ENCODE results near the gene PTPN21. TPM values are rescaled to one million over a fixed set of nuclear protein-coding genes. Genes with fewer than 3 reads are reported as not detected.
A peak's percentile ranks its signal among the peaks of the same experiment; 100 is the strongest.

PTPN21 gene
- total and polyA plus RNA-seq, 2 donors from 2014 or later, result 5.3 to 23.2 TPM

DNA sequence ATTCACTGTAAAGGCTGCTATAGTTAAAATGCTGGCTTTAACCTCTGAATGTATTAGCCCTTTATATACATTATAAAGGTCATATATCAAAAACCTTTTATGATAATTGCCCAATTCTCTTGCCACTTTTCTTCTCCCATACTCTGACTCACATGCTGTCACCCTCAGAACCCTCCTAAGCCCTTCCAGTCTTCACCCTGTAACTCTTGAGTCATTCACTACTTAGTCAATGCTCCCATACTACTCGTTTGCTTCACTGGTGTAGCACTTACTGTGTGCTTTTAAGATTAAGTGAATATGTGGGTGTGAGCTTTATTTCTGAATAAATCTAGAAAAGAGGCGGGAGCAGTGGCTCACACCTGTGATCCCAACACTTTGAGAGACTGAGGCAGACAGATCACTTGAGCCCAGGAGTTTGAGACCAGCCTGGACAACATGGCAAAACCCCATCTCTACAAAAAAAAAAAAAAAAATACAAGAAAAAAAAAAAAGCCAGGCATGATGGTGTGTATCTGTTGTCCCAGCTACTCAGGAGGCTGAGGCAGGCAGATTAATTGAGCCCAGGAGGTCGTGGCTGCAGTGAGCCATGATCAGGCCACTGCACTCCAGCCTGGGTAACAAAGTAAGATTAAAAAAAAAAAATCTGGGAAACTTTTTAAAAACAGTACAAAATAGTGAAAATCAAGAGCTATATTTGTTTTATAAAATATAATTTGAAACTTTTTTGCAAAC lies 131.7 kb downstream of the PTPN21 start:
- Histone ChIP-seq H3K4me3 (ENCODE audit: low read length in 3 of 3) (no peak overlapping the region), H3K27me3 (ENCODE audit: control insufficient read depth, insufficient read depth, low read length) (no peaks in the 10 kb centered on the region), H3K9ac (ENCODE audit: low read length in 3 of 3) (no peak overlapping the region), H3K9me3 (ENCODE audit: control insufficient read depth in 2 of 3, insufficient read depth in 1 of 3, low read length in 3 of 3) (no peaks in the 10 kb centered on the region), H3K36me3 (ENCODE audit: control insufficient read depth in 2 of 3, insufficient read depth in 3 of 3, low read length in 3 of 3) (peaks cover 3 to 4% (median 3%) of the 10 kb centered on the region in 3 donors), H3K4me1 (ENCODE audit: control insufficient read depth in 2 of 3, insufficient read depth in 2 of 3, low read depth in 1 of 3, low read length in 3 of 3) (no peaks in the 10 kb centered on the region), H3K27ac (ENCODE audit: low read depth in 2 of 2, low read length in 2 of 2) (no peak overlapping the region)
- TF ChIP-seq, protein P1, sequence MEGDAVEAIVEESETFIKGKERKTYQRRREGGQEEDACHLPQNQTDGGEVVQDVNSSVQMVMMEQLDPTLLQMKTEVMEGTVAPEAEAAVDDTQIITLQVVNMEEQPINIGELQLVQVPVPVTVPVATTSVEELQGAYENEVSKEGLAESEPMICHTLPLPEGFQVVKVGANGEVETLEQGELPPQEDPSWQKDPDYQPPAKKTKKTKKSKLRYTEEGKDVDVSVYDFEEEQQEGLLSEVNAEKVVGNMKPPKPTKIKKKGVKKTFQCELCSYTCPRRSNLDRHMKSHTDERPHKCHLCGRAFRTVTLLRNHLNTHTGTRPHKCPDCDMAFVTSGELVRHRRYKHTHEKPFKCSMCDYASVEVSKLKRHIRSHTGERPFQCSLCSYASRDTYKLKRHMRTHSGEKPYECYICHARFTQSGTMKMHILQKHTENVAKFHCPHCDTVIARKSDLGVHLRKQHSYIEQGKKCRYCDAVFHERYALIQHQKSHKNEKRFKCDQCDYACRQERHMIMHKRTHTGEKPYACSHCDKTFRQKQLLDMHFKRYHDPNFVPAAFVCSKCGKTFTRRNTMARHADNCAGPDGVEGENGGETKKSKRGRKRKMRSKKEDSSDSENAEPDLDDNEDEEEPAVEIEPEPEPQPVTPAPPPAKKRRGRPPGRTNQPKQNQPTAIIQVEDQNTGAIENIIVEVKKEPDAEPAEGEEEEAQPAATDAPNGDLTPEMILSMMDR (IDR thresholded peaks at IDR 0.05; ENCODE audit: borderline replicate concordance, extremely low read depth, insufficient read depth), result no peak
- DNase-seq, result no peak
- FAIRE-seq, result peak; percentile 23
- intact Hi-C loops (cut with DNase I), result no loop called here

DNA sequence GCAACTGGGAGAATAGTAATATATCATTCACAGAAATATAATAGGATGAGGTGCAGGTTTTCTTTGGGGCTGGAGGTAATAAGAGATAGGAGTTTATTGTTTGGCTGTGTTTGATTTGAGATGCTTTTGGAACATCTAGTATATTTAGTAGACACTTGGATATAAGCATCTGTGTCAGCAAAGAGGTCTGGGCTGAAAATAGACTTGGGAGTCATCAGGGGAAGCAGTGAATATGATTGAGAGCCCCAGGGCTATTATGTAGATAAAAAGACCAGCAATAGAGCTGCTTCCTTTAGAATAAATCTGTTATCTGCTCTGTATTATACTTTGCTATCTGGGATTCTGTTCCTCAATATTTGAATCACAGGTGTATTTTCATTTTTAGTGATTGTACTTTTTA lies 132.8 kb downstream of the PTPN21 start:
- H3K27me3 ChIP-seq (ENCODE audit: control insufficient read depth, insufficient read depth, low read length), result no peaks in the 10 kb centered on the region
- FAIRE-seq (no peak), DNase-seq (no peak)
- peaks cover 0 to 6% (median 0%) of the 10 kb centered on the region in 3 donors for H3K9me3 ChIP-seq (ENCODE audit: control insufficient read depth in 2 of 3, insufficient read depth in 1 of 3, low read length in 3 of 3)
- TF ChIP-seq, protein P1 (IDR thresholded peaks at IDR 0.05; ENCODE audit: borderline replicate concordance, extremely low read depth, insufficient read depth), result no peak
- no peak overlapping the region for H3K9ac ChIP-seq (ENCODE audit: low read length in 3 of 3)
- H3K27ac ChIP-seq (ENCODE audit: low read depth in 2 of 2, low read length in 2 of 2), result no peak overlapping the region
- peaks cover 5 to 10% (median 7%) of the 10 kb centered on the region in 3 donors for H3K36me3 ChIP-seq (ENCODE audit: control insufficient read depth in 2 of 3, insufficient read depth in 3 of 3, low read length in 3 of 3)
- H3K4me3 ChIP-seq (ENCODE audit: low read length in 3 of 3), result no peak overlapping the region
- no peaks in the 10 kb centered on the region for H3K4me1 ChIP-seq (ENCODE audit: control insufficient read depth in 2 of 3, insufficient read depth in 2 of 3, low read depth in 1 of 3, low read length in 3 of 3)
- intact Hi-C loops (cut with DNase I), result no loop called here

DNA sequence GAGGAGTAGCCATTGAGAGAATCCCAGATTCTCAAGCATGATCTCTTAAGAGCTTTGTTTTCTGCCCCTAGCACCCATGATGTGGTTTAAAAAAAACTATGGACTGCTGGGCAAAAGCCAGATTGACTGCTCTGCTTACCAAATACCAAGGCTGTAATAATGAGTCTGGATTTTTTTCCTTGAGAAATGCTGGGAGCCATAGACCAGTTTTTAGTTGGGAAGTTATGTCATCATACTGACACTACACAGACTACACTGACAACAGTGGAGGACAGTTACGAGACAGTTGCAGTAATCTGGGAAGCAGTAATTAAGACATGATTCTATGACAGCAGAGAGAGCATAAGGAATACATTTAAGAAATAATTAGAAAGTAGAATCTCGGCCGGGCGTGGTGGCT lies 133.5 kb downstream of the PTPN21 start:
- Histone ChIP-seq H3K4me3 (ENCODE audit: low read length in 3 of 3) (no peak overlapping the region), H3K9ac (ENCODE audit: low read length in 3 of 3) (no peak overlapping the region), H3K4me1 (ENCODE audit: control insufficient read depth in 2 of 3, insufficient read depth in 2 of 3, low read depth in 1 of 3, low read length in 3 of 3) (no peaks in the 10 kb centered on the region), H3K27me3 (ENCODE audit: control insufficient read depth, insufficient read depth, low read length) (no peaks in the 10 kb centered on the region), H3K9me3 (ENCODE audit: control insufficient read depth in 2 of 3, insufficient read depth in 1 of 3, low read length in 3 of 3) (peaks cover 0 to 6% (median 2%) of the 10 kb centered on the region in 3 donors), H3K36me3 (ENCODE audit: control insufficient read depth in 2 of 3, insufficient read depth in 3 of 3, low read length in 3 of 3) (peaks cover 6 to 10% (median 9%) of the 10 kb centered on the region in 3 donors), H3K27ac (ENCODE audit: low read depth in 2 of 2, low read length in 2 of 2) (no peak overlapping the region)
- DNase-seq (no peak), FAIRE-seq (no peak)
- TF ChIP-seq, protein P1 (IDR thresholded peaks at IDR 0.05; ENCODE audit: borderline replicate concordance, extremely low read depth, insufficient read depth), result no peak
- intact Hi-C loops (cut with DNase I), result no loop called here

Data from kidney (tissue), 14 donors.